ENCODE results near the gene INF2.
"Not testable (repeated sequence)": the region's sequence is repeated elsewhere in the genome, so short reads cannot be mapped to it uniquely, and the experiment has no call there.

The INF2 gene

GRCh38 chr14:104739546-104740516, 50.4 kb downstream of the INF2 start:
- no peak for DNase-seq

GRCh38 chr14:104741108-104741802, 51.8 kb downstream of the INF2 start:
- DNase-seq = no peak

GRCh38 chr14:104741803-104742251, 52.4 kb downstream of the INF2 start:
- DNase-seq = no peak

- no peak for DNase-seq
Observed at GRCh38 chr14:104742586-104743455, 53.4 kb downstream of the INF2 start.

GRCh38 chr14:104743461-104744380, 54.3 kb downstream of the INF2 start:
- no peak for DNase-seq

- no peak for DNase-seq
Observed at GRCh38 chr14:104744484-104744883, 55.1 kb downstream of the INF2 start.

- no peak for DNase-seq
Observed at GRCh38 chr14:104745431-104745830, 56.0 kb downstream of the INF2 start.

- no peak for DNase-seq
Observed at GRCh38 chr14:104746071-104746545, 56.7 kb downstream of the INF2 start.

- no peak for DNase-seq
Observed at GRCh38 chr14:104746934-104747481, 57.6 kb downstream of the INF2 start.

- no peak for DNase-seq
Observed at GRCh38 chr14:104747876-104748275, 58.5 kb downstream of the INF2 start.

- no peak for DNase-seq
Observed at GRCh38 chr14:104749111-104749649, 59.8 kb downstream of the INF2 start.

GRCh38 chr14:104750056-104750752, 60.8 kb downstream of the INF2 start:
- no peak for DNase-seq

- not testable (repeated sequence) for DNase-seq
Observed at GRCh38 chr14:104750753-104751057, 61.3 kb downstream of the INF2 start.

GRCh38 chr14:104751539-104752422, 62.4 kb downstream of the INF2 start:
- DNase-seq = no peak

GRCh38 chr14:104752423-104752734, 63.0 kb downstream of the INF2 start:
- DNase-seq = no peak

GRCh38 chr14:104752735-104753527, 63.5 kb downstream of the INF2 start, which contains the start of gene SIVA1:
TSS of gene SIVA1 (plus strand) at chr14:104753147. CDS start at chr14:104753202, 55 bp downstream.
- DNase-seq = peak; percentile 100

- DNase-seq = no peak
Observed at GRCh38 chr14:104753528-104754212, 64.3 kb downstream of the INF2 start.

Data from activated CD4-positive, CD25-positive, alpha-beta regulatory T cell (primary cell).